A673 (cell line): Measurements from ENCODE around the gene BANF1.

ENCODE experiments used
- EZH2 ChIP-seq: fragments of 200-600 bp; sonication (generic); IDR thresholded peaks from 2 replicates; pipeline ENCODE4 v1.6.1; 2017; ENCODE audit warnings: borderline replicate concordance, low read depth, mild to moderate bottlenecking, mixed read lengths, antibody characterized with exemption, low read length; ENCODE audit not compliant: poor library complexity, severe bottlenecking
- TF ChIP-seq, protein P1 (sequence below): fragments of 300-800, 200-600 bp; sonication (generic); conservative IDR thresholded peaks from 2 replicates; pipeline ENCODE4 v1.5.1; 2017; ENCODE audit warnings: low read depth, mild to moderate bottlenecking, antibody characterized with exemption, low read length, moderate library complexity, mixed read lengths

DNA sequence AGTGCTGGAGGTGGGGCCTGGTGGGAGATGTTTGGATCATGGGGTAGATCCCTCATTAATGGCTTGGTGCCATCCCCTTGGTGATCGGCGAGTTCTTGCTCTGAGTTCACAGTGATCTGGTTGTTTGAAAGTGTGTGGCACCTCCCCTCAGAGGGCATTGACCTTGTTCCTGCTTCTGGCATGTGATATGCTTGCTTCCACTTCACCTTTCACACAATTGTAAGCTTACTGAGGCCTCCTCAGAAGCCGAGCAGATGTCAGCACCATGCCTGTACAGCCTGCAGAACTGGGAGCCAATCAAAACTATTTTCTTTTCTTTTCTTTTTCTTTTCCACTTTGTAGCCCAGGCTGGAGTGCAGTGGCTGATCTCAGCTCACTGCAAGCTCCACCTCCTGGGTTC lies 35.0 kb downstream of the BANF1 start:
- TF ChIP-seq, protein P1, sequence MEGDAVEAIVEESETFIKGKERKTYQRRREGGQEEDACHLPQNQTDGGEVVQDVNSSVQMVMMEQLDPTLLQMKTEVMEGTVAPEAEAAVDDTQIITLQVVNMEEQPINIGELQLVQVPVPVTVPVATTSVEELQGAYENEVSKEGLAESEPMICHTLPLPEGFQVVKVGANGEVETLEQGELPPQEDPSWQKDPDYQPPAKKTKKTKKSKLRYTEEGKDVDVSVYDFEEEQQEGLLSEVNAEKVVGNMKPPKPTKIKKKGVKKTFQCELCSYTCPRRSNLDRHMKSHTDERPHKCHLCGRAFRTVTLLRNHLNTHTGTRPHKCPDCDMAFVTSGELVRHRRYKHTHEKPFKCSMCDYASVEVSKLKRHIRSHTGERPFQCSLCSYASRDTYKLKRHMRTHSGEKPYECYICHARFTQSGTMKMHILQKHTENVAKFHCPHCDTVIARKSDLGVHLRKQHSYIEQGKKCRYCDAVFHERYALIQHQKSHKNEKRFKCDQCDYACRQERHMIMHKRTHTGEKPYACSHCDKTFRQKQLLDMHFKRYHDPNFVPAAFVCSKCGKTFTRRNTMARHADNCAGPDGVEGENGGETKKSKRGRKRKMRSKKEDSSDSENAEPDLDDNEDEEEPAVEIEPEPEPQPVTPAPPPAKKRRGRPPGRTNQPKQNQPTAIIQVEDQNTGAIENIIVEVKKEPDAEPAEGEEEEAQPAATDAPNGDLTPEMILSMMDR, result no peak
- TF ChIP-seq EZH2, result no peak
